Lung (tissue), 12 donors: ENCODE measurements around the gene APH1B. TPM values are rescaled to one million over a fixed set of nuclear protein-coding genes. Genes with fewer than 3 reads are reported as not detected.

Experiments
- ATAC-seq: fragments of 200-7000 bp; cut with Tn5 transposase; one replicate; pipeline ENCODE4 v1.9.1; 2020; ENCODE audit warnings: moderate number of reproducible peaks; ENCODE audit not compliant: insufficient read depth, low FRiP score
- DNase-seq, 3 donors: peaks; one replicate each; pipeline ENCODE4 v3.0.0-alpha.2; 2013 to 2017
- H3K27ac ChIP-seq, 2 donors: one replicate each; pipeline ENCODE4 v1.5.1; 2013; ENCODE audit warnings: mild to moderate bottlenecking in 2 of 2, moderate library complexity in 2 of 2, control low read depth in 1 of 2, inconsistent platforms in 1 of 2, low read depth in 1 of 2, low read length in 1 of 2
- H3K27me3 ChIP-seq, 3 donors: one replicate each; pipeline ENCODE4 v1.5.1; 2013; ENCODE audit warnings: low read length in 2 of 3; ENCODE audit not compliant: control insufficient read depth in 3 of 3, insufficient read depth in 3 of 3
- H3K36me3 ChIP-seq, 4 donors: one replicate each; pipeline ENCODE4 v1.5.1; 2013; ENCODE audit warnings: low read length in 4 of 4, mild to moderate bottlenecking in 1 of 4, moderate library complexity in 1 of 4; ENCODE audit not compliant: control insufficient read depth in 4 of 4, insufficient read depth in 4 of 4
- H3K4me1 ChIP-seq, 5 donors: one replicate each; pipeline ENCODE4 v1.5.1; 2013; ENCODE audit warnings: low read length in 5 of 5, mild to moderate bottlenecking in 2 of 5, moderate library complexity in 1 of 5; ENCODE audit not compliant: control insufficient read depth in 5 of 5, insufficient read depth in 5 of 5
- H3K4me3 ChIP-seq: one replicate; pipeline ENCODE4 v1.5.1; 2013; ENCODE audit warnings: mild to moderate bottlenecking, control low read depth, moderate library complexity
- H3K9ac ChIP-seq, 2 donors: one replicate each; pipeline ENCODE4 v1.5.1; 2013; ENCODE audit warnings: low read length in 2 of 2, control low read depth in 1 of 2; ENCODE audit not compliant: insufficient read depth in 1 of 2
- H3K9me3 ChIP-seq, 4 donors: one replicate each; pipeline ENCODE4 v1.5.1; 2013; ENCODE audit warnings: low read length in 3 of 4, mild to moderate bottlenecking in 1 of 4, moderate library complexity in 1 of 4; ENCODE audit not compliant: control insufficient read depth in 4 of 4, insufficient read depth in 3 of 4
- CTCF ChIP-seq: IDR thresholded peaks from 2 replicates; pipeline ENCODE4 v1.5.1; 2012; ENCODE audit warnings: mild to moderate bottlenecking; ENCODE audit errors: control extremely low read depth, extremely low read depth
- WGBS, 2 donors: extraction: QIAGEN DNeasy Blood & Tissue Kit; methylation state at CpG; one replicate each; pipeline ENCODE4 v1.1.7; 2013; 5-methylcytosine and 5-hydroxymethylcytosine counted together
- polyA plus RNA-seq, 2 donors: library from polyadenylated mRNA; stranded (reverse); fragments of 200-250 nt; gene quantifications; one replicate each; pipeline ENCODE4 v1.2.1, GENCODE V29; 2013
- total RNA-seq, 2 donors: library from RNA; depleted of rRNA in 1 of 2; stranded (reverse); fragments of >200 nt in 1 of 2; gene quantifications; one replicate each; pipeline ENCODE4 v1.2.1, GENCODE V29; 2014 to 2021
- donor health status: control.
- donor health status: control.
- donor health status: Bipolar disorder and iron deficiency.
- donor health status: healthy.
- donor health status: DM: yes; HTN: yes; CAD: no.

APH1B gene
- total and polyA plus RNA-seq, 4 donors, result 17.5 to 29.9 (median 21.9) TPM

- Histone ChIP-seq H3K9me3 (no peaks in the 10 kb centered on the region), H3K9ac (no peak overlapping the region), H3K4me1 (no peaks in the 10 kb centered on the region), H3K27ac (no peak overlapping the region), H3K36me3 (peaks cover 3 to 14% (median 8%) of the 10 kb centered on the region in 4 donors), H3K27me3 (no peaks in the 10 kb centered on the region), H3K4me3 (no peak overlapping the region)
- 78 to 84% methylated on average over 2 of the region's 2 CpGs for WGBS, 2 donors
- no peak for ATAC-seq
- no peak for DNase-seq
- TF ChIP-seq CTCF, result no peak
Observed at GRCh38 chr15:63308947-63309346, 31.5 kb downstream of the APH1B start.

- no peak for ATAC-seq
- Histone ChIP-seq H3K9ac (no peak overlapping the region), H3K4me3 (no peak overlapping the region), H3K36me3 (peaks cover 3 to 13% (median 5%) of the 10 kb centered on the region in 4 donors), H3K9me3 (no peaks in the 10 kb centered on the region), H3K4me1 (no peaks in the 10 kb centered on the region), H3K27ac (no peak overlapping the region), H3K27me3 (no peaks in the 10 kb centered on the region)
- 85 to 88% methylated on average over 3 of the region's 3 CpGs for WGBS, 2 donors
- DNase-seq, result no peak
- TF ChIP-seq CTCF, result no peak
Observed at GRCh38 chr15:63310646-63311045, 33.2 kb downstream of the APH1B start.

GRCh38 chr15:63312286-63312685 is 34.9 kb downstream of the APH1B start:
- WGBS, 2 donors, result 100% methylated on average over 1 of the region's 1 CpG
- no peak for TF ChIP-seq CTCF
- H3K4me1 ChIP-seq, result no peaks in the 10 kb centered on the region
- H3K4me3 ChIP-seq, result no peak overlapping the region
- ATAC-seq, result no peak
- no peaks in the 10 kb centered on the region for H3K36me3 ChIP-seq
- H3K27me3 ChIP-seq, result no peaks in the 10 kb centered on the region
- no peaks in the 10 kb centered on the region for H3K9me3 ChIP-seq
- no peak overlapping the region for H3K9ac ChIP-seq
- no peak overlapping the region for H3K27ac ChIP-seq
- DNase-seq, result no peak

- no peak for DNase-seq
- no peak for ATAC-seq
- no peak for TF ChIP-seq CTCF
- no peaks in the 10 kb centered on the region for H3K4me1 ChIP-seq
- no peak overlapping the region for H3K4me3 ChIP-seq
- no peaks in the 10 kb centered on the region for H3K9me3 ChIP-seq
- H3K36me3 ChIP-seq, result no peaks in the 10 kb centered on the region
- 84 to 88% methylated on average over 4 of the region's 4 CpGs for WGBS, 2 donors
- no peak overlapping the region for H3K9ac ChIP-seq
- no peak overlapping the region for H3K27ac ChIP-seq
- no peaks in the 10 kb centered on the region for H3K27me3 ChIP-seq
Observed at GRCh38 chr15:63313825-63314224, 36.4 kb downstream of the APH1B start.
